Skeletal muscle tissue (tissue), 4 donors: ENCODE data around the gene AGMO. TPM values are rescaled to one million over a fixed set of nuclear protein-coding genes. Genes with fewer than 3 reads are reported as not detected.
"Not testable (repeated sequence)": the region's sequence is repeated elsewhere in the genome, so short reads cannot be mapped to it uniquely, and the experiment has no call there.

ENCODE experiments used
- H3K27ac ChIP-seq: one replicate; pipeline ENCODE4 v1.7.0; 2013; ENCODE audit warnings: mild to moderate bottlenecking, low read depth, low read length, inconsistent platforms
- H3K27me3 ChIP-seq, 3 donors: one replicate each; pipeline ENCODE4 v1.7.0; 2013; ENCODE audit warnings: low read length in 3 of 3; ENCODE audit not compliant: control insufficient read depth in 3 of 3, insufficient read depth in 3 of 3
- H3K36me3 ChIP-seq, 3 donors: one replicate each; pipeline ENCODE4 v1.7.0; 2013; ENCODE audit warnings: low read length in 3 of 3; ENCODE audit not compliant: control insufficient read depth in 3 of 3, insufficient read depth in 3 of 3
- H3K4me1 ChIP-seq, 3 donors: one replicate each; pipeline ENCODE4 v1.7.0; 2013; ENCODE audit warnings: low read length in 3 of 3, mild to moderate bottlenecking in 3 of 3; ENCODE audit not compliant: control insufficient read depth in 3 of 3, insufficient read depth in 3 of 3
- H3K4me3 ChIP-seq, 3 donors: one replicate each; pipeline ENCODE4 v1.7.0; 2013; ENCODE audit warnings: low read length in 3 of 3
- H3K9ac ChIP-seq, 3 donors: one replicate each; pipeline ENCODE4 v1.7.0; 2013; ENCODE audit warnings: low read length in 3 of 3, mild to moderate bottlenecking in 3 of 3, moderate library complexity in 2 of 3, low read depth in 1 of 3
- H3K9me3 ChIP-seq, 3 donors: one replicate each; pipeline ENCODE4 v1.7.0; 2013; ENCODE audit warnings: low read length in 3 of 3; ENCODE audit not compliant: control insufficient read depth in 3 of 3
- total RNA-seq: library from RNA; depleted of rRNA; stranded (reverse); fragments of >200 nt; gene quantifications from one replicate; pipeline ENCODE4 v1.2.3, GENCODE V29; 2014
- donor health status: Osteomylitis.

AGMO gene
- total RNA-seq, 1 donor from 2014 or later: 3.1 TPM

GRCh38 chr7:15554081-15554480, 7.7 kb downstream of the AGMO start:
- no peaks in the 10 kb centered on the region for H3K4me1 ChIP-seq
- no peaks in the 10 kb centered on the region for H3K9me3 ChIP-seq
- H3K27ac ChIP-seq: no peak overlapping the region
- H3K36me3 ChIP-seq: no peaks in the 10 kb centered on the region
- H3K27me3 ChIP-seq: no peaks in the 10 kb centered on the region
- H3K9ac ChIP-seq: no peak overlapping the region
- H3K4me3 ChIP-seq: peak overlapping the region in 1 of 3 donors; percentile 19

GRCh38 chr7:15547320-15547719, 14.5 kb downstream of the AGMO start:
- H3K27ac ChIP-seq, H3K4me3 ChIP-seq, H3K9me3 ChIP-seq, H3K9ac ChIP-seq, H3K36me3 ChIP-seq, H3K4me1 ChIP-seq, H3K27me3 ChIP-seq: not testable (repeated sequence)

GRCh38 chr7:15546272-15546792, 15.5 kb downstream of the AGMO start:
- Histone ChIP-seq H3K27me3 (no peaks in the 10 kb centered on the region), H3K36me3 (no peaks in the 10 kb centered on the region), H3K9ac (no peak overlapping the region), H3K27ac (no peak overlapping the region), H3K4me3 (no peak overlapping the region), H3K9me3 (peaks cover 0 to 2% (median 0%) of the 10 kb centered on the region in 3 donors), H3K4me1 (no peaks in the 10 kb centered on the region)

- H3K9ac ChIP-seq: no peak overlapping the region
- no peaks in the 10 kb centered on the region for H3K27me3 ChIP-seq
- no peak overlapping the region for H3K4me3 ChIP-seq
- H3K27ac ChIP-seq: no peak overlapping the region
- H3K9me3 ChIP-seq: peaks cover 3 to 6% (median 5%) of the 10 kb centered on the region in 3 donors
- no peaks in the 10 kb centered on the region for H3K36me3 ChIP-seq
- H3K4me1 ChIP-seq: no peaks in the 10 kb centered on the region
Measured at GRCh38 chr7:15544050-15544449, 17.8 kb downstream of the AGMO start.

GRCh38 chr7:15543256-15543655, 18.6 kb downstream of the AGMO start:
- Histone ChIP-seq H3K4me1 (no peaks in the 10 kb centered on the region), H3K27ac (no peak overlapping the region)

GRCh38 chr7:15527648-15528047, 34.2 kb downstream of the AGMO start:
- H3K27me3 ChIP-seq: no peaks in the 10 kb centered on the region
- H3K27ac ChIP-seq: no peak overlapping the region

More at GRCh38 chr7:15543256-15543655, 18.6 kb downstream of the AGMO start:
- Histone ChIP-seq H3K9ac (no peak overlapping the region), H3K4me3 (no peak overlapping the region), H3K36me3 (no peaks in the 10 kb centered on the region), H3K27me3 (no peaks in the 10 kb centered on the region), H3K9me3 (peaks cover 3 to 6% (median 5%) of the 10 kb centered on the region in 3 donors)

GRCh38 chr7:15525652-15526263, 36.1 kb downstream of the AGMO start:
- H3K4me1 ChIP-seq: no peaks in the 10 kb centered on the region
- no peak overlapping the region for H3K27ac ChIP-seq
- no peak overlapping the region for H3K4me3 ChIP-seq
- no peaks in the 10 kb centered on the region for H3K36me3 ChIP-seq
- no peaks in the 10 kb centered on the region for H3K27me3 ChIP-seq
- H3K9ac ChIP-seq: no peak overlapping the region
- no peaks in the 10 kb centered on the region for H3K9me3 ChIP-seq

More at GRCh38 chr7:15527648-15528047, 34.2 kb downstream of the AGMO start:
- H3K4me1 ChIP-seq: no peaks in the 10 kb centered on the region
- no peaks in the 10 kb centered on the region for H3K36me3 ChIP-seq
- no peaks in the 10 kb centered on the region for H3K9me3 ChIP-seq
- no peak overlapping the region for H3K9ac ChIP-seq
- no peak overlapping the region for H3K4me3 ChIP-seq

- Histone ChIP-seq H3K9ac (no peak overlapping the region), H3K4me1 (no peaks in the 10 kb centered on the region), H3K27ac (no peak overlapping the region), H3K27me3 (no peaks in the 10 kb centered on the region), H3K36me3 (no peaks in the 10 kb centered on the region), H3K9me3 (no peaks in the 10 kb centered on the region), H3K4me3 (no peak overlapping the region)
Measured at GRCh38 chr7:15524077-15524476, 37.7 kb downstream of the AGMO start.

- H3K9ac ChIP-seq, H3K9me3 ChIP-seq, H3K27ac ChIP-seq, H3K4me1 ChIP-seq, H3K4me3 ChIP-seq, H3K27me3 ChIP-seq, H3K36me3 ChIP-seq: not testable (repeated sequence)
Measured at GRCh38 chr7:15517865-15518264, 44.0 kb downstream of the AGMO start.

- Histone ChIP-seq H3K4me3 (peak overlapping the region in 1 of 3 donors; percentile 34), H3K36me3 (no peaks in the 10 kb centered on the region), H3K27ac (no peak overlapping the region), H3K9me3 (peaks cover 0 to 2% (median 0%) of the 10 kb centered on the region in 3 donors), H3K9ac (no peak overlapping the region), H3K4me1 (no peaks in the 10 kb centered on the region), H3K27me3 (no peaks in the 10 kb centered on the region)
Measured at GRCh38 chr7:15515252-15515651, 46.6 kb downstream of the AGMO start.
